ENCODE data around the gene BICC1. TPM values are rescaled to one million over a fixed set of nuclear protein-coding genes. Genes with fewer than 3 reads are reported as not detected.

Gene BICC1
- total RNA-seq, 2 donors from 2014 or later = 0.27 to 0.40 TPM

DNA sequence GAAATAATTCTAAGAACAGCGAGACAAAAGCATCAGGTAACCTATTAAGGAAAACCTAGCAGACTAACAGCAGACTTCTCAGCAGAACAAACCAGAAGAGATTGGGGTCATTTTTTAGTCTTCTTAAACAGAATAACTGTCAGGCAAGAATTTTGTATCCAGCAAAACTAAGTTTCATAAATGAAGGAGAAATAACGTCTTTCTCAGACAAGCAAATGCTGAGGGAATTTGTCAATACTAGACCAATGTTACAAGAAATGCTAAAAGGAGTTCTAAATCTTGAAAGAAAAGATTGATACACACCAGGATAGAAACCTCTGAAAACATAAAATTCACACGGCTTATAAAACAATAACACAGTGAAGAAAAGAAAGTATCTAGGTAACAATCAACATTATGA, 22.6 kb downstream of the BICC1 start:
- peaks cover 15% of the 10 kb centered on the region for H3K9me3 Mint-ChIP-seq
- Histone ChIP-seq H3K9ac (ENCODE audit: extremely low read depth, low read length, poor library complexity, severe bottlenecking) (no peak overlapping the region), H3K4me1 (ENCODE audit: control insufficient read depth, insufficient read depth, low read length) (no peaks in the 10 kb centered on the region), H3K4me3 (ENCODE audit: low read length) (no peak overlapping the region), H3K27me3 (ENCODE audit: control insufficient read depth, insufficient read depth, low read length, poor library complexity, severe bottlenecking) (no peaks in the 10 kb centered on the region), H3K36me3 (ENCODE audit: control insufficient read depth, insufficient read depth, low read length) (no peaks in the 10 kb centered on the region), H3K27ac (ENCODE audit: low read depth, low read length) (no peak overlapping the region), H3K9me3 (ENCODE audit: control insufficient read depth, low read length) (peaks cover 4% of the 10 kb centered on the region)
- TF ChIP-seq, protein P1, sequence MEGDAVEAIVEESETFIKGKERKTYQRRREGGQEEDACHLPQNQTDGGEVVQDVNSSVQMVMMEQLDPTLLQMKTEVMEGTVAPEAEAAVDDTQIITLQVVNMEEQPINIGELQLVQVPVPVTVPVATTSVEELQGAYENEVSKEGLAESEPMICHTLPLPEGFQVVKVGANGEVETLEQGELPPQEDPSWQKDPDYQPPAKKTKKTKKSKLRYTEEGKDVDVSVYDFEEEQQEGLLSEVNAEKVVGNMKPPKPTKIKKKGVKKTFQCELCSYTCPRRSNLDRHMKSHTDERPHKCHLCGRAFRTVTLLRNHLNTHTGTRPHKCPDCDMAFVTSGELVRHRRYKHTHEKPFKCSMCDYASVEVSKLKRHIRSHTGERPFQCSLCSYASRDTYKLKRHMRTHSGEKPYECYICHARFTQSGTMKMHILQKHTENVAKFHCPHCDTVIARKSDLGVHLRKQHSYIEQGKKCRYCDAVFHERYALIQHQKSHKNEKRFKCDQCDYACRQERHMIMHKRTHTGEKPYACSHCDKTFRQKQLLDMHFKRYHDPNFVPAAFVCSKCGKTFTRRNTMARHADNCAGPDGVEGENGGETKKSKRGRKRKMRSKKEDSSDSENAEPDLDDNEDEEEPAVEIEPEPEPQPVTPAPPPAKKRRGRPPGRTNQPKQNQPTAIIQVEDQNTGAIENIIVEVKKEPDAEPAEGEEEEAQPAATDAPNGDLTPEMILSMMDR (conservative IDR thresholded peaks at IDR 0.05) = no peak
- H3K27ac Mint-ChIP-seq = no peak overlapping the region
- H3K4me3 Mint-ChIP-seq = no peak overlapping the region
- H3K36me3 Mint-ChIP-seq (ENCODE audit: low read depth) = no peaks in the 10 kb centered on the region
- no peaks in the 10 kb centered on the region for H3K4me1 Mint-ChIP-seq
- no peak for DNase-seq
- H3K27me3 Mint-ChIP-seq (ENCODE audit: insufficient read depth) = no peaks in the 10 kb centered on the region
- 95 to 100% methylated on average over 1 to 3 of the region's 3 CpGs for WGBS, 2 experiments (ENCODE audit: insufficient coverage in 1 of 2, insufficient read length in 1 of 2)

DNA sequence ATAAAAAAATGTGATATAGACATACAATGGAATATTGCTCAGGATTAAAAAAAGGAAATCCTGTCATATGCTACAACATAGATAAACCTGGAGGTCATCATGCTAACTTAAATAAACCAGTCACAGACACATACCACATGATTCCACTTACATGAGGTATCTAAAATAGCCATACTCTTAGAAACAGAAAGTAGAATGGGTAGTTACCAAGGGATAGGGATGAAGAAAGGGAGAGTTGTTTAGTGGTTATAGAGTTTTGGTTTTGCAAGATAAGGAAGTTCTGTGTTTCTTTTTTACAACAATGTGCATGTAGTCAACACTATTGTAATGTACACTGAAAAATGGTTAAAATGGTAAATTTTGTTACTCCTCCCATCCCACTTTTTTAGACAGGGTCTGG, 30.5 kb downstream of the BICC1 start:
- Histone ChIP-seq H3K27ac (ENCODE audit: low read depth, low read length) (no peak overlapping the region), H3K4me1 (ENCODE audit: control insufficient read depth, insufficient read depth, low read length) (no peaks in the 10 kb centered on the region), H3K36me3 (ENCODE audit: control insufficient read depth, insufficient read depth, low read length) (no peaks in the 10 kb centered on the region), H3K4me3 (ENCODE audit: low read length) (no peak overlapping the region), H3K9me3 (ENCODE audit: control insufficient read depth, low read length) (no peaks in the 10 kb centered on the region), H3K27me3 (ENCODE audit: control insufficient read depth, insufficient read depth, low read length, poor library complexity, severe bottlenecking) (no peaks in the 10 kb centered on the region), H3K9ac (ENCODE audit: extremely low read depth, low read length, poor library complexity, severe bottlenecking) (no peak overlapping the region)
- Mint-ChIP-seq H3K27me3 (ENCODE audit: insufficient read depth) (no peaks in the 10 kb centered on the region), H3K9me3 (peaks cover 3% of the 10 kb centered on the region), H3K4me1 (no peaks in the 10 kb centered on the region), H3K36me3 (ENCODE audit: low read depth) (no peaks in the 10 kb centered on the region), H3K4me3 (no peak overlapping the region), H3K27ac (no peak overlapping the region)
- TF ChIP-seq, protein P1 (conservative IDR thresholded peaks at IDR 0.05) = no peak
- no peak for DNase-seq

DNA sequence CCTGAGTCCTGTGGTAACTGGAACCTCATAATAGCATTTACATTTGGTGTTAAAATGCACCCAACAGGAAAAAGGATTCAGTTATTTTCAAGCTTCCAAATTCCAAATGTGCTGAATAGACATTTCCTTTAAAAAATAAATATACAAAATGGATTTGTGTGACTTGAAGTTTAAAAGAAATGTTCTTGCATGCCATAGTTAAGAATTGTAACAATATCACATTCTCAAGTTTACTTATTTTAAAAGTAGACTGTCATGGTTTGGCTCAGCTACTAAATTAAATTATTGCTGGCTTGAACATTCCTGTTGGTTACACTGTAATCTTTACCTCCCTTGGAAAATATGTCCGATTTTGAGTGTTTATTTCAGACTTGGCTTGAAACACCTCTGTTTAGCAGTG, 31.5 kb downstream of the BICC1 start:
- Mint-ChIP-seq H3K4me1 (no peaks in the 10 kb centered on the region), H3K36me3 (ENCODE audit: low read depth) (no peaks in the 10 kb centered on the region), H3K9me3 (no peaks in the 10 kb centered on the region), H3K4me3 (no peak overlapping the region), H3K27me3 (ENCODE audit: insufficient read depth) (no peaks in the 10 kb centered on the region), H3K27ac (no peak overlapping the region)
- TF ChIP-seq, protein P1 (conservative IDR thresholded peaks at IDR 0.05) = no peak
- H3K4me3 ChIP-seq (ENCODE audit: low read length) = no peak overlapping the region
- WGBS, 2 experiments (ENCODE audit: insufficient coverage in 1 of 2, insufficient read length in 1 of 2) = 96% methylated on average over 1 of the region's 1 CpG; no CpG with 5 or more reads in 1 of the 2 experiments
- no peaks in the 10 kb centered on the region for H3K36me3 ChIP-seq (ENCODE audit: control insufficient read depth, insufficient read depth, low read length)
- H3K4me1 ChIP-seq (ENCODE audit: control insufficient read depth, insufficient read depth, low read length) = no peaks in the 10 kb centered on the region
- H3K9ac ChIP-seq (ENCODE audit: extremely low read depth, low read length, poor library complexity, severe bottlenecking) = no peak overlapping the region
- H3K27ac ChIP-seq (ENCODE audit: low read depth, low read length) = no peak overlapping the region
- H3K9me3 ChIP-seq (ENCODE audit: control insufficient read depth, low read length) = no peaks in the 10 kb centered on the region
- H3K27me3 ChIP-seq (ENCODE audit: control insufficient read depth, insufficient read depth, low read length, poor library complexity, severe bottlenecking) = no peaks in the 10 kb centered on the region
- no peak for DNase-seq

All from endodermal cell (in vitro differentiated cells).